Loucy (cell line): ENCODE results near the gene MOGAT2.

ENCODE experiments used
- CTCF ChIP-seq: fragments of 200-600 bp; sonication (generic); conservative IDR thresholded peaks from 2 replicates; pipeline ENCODE4 v1.5.1; 2014; ENCODE audit warnings: mild to moderate bottlenecking, antibody characterized with exemption, low read length
- EZH2phosphoT487 ChIP-seq: fragments of 200-600 bp; IDR thresholded peaks from 2 replicates; pipeline ENCODE4 v1.6.1; 2018; ENCODE audit warnings: antibody characterized with exemption, mild to moderate bottlenecking, moderate library complexity, borderline replicate concordance

DNA sequence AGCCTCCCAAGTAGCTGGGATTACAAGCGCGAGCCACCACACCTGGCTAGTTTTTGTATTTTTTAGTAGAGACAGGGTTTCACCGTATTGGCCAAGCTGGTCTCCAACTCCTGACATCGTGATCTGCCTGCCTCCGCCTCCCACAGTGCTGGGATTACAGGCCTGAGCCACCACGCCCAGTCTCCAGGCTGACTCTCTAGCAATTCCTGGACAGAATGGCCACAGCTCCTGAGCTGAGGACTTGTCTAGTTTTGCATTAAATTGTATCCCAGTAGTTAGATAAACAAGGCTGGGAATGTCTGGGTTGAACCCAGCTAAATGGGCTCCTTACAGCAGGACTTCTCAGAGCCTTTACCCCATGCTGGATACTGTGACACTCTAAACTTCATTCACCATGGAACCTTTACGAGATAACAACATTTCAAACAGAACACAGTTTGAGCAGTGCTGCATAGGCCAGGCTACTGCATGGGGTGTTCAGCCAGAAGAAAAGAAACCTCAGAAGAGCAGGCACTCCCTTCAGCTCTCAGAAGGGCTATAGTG, 13.9 kb upstream of the MOGAT2 start:
- no peak for TF ChIP-seq CTCF
- TF ChIP-seq EZH2phosphoT487: no peak
